Neural progenitor cell (in vitro differentiated cells): ENCODE results near the gene ECE2. TPM values are rescaled to one million over a fixed set of nuclear protein-coding genes. Genes with fewer than 3 reads are reported as not detected.

ENCODE experiments used
- DNase-seq: peaks from one replicate; pipeline ENCODE4 v3.0.0-alpha.2; 2016; ENCODE audit warnings: low spot score
- H2AFZ ChIP-seq: fragments of 200-600 bp; sonication (generic); replicated peaks from 2 replicates; pipeline ENCODE4 v1.6.1; 2016; ENCODE audit warnings: antibody characterized with exemption
- H3F3A ChIP-seq: fragments of 200-600 bp; sonication (generic); 2 replicates; pipeline ENCODE4 v1.6.1; 2016; ENCODE audit warnings: antibody characterized with exemption, low read depth
- H3K27ac ChIP-seq: fragments of 200-600 bp; sonication (generic); 2 replicates; pipeline ENCODE4 v1.5.1; 2016; ENCODE audit warnings: mild to moderate bottlenecking
- H3K27me3 ChIP-seq: fragments of 200-600 bp; sonication (generic); 2 replicates; pipeline ENCODE4 v1.6.1; 2016; ENCODE audit warnings: mild to moderate bottlenecking, moderate library complexity
- H3K36me3 ChIP-seq: fragments of 200-600 bp; sonication (generic); 2 replicates; pipeline ENCODE4 v1.5.1; 2016
- H3K4me1 ChIP-seq: fragments of 200-600 bp; sonication (generic); 2 replicates; pipeline ENCODE4 v1.6.1; 2016; ENCODE audit warnings: mixed run types
- H3K4me2 ChIP-seq: fragments of 200-600 bp; sonication (generic); 2 replicates; pipeline ENCODE4 v1.6.1; 2016
- H3K4me3 ChIP-seq: fragments of 200-600 bp; sonication (generic); 2 replicates; pipeline ENCODE4 v1.5.1; 2016
- H3K79me2 ChIP-seq: fragments of 200-600 bp; sonication (generic); 2 replicates; pipeline ENCODE4 v1.6.1; 2016; ENCODE audit warnings: low read depth
- H3K9ac ChIP-seq: fragments of 200-600 bp; sonication (generic); 2 replicates; pipeline ENCODE4 v1.6.1; 2016
- H3K9me3 ChIP-seq: fragments of 200-600 bp; sonication (generic); 2 replicates; pipeline ENCODE4 v1.5.1; 2016; ENCODE audit warnings: low read depth
- H4K20me1 ChIP-seq: fragments of 200-600 bp; sonication (generic); 2 replicates; pipeline ENCODE4 v1.6.1; 2016; ENCODE audit warnings: low read depth
- H3K27ac Mint-ChIP-seq: 3 replicates; pipeline ENCODE4 v1.8.0; 2021; ENCODE audit warnings: mixed read lengths
- H3K27me3 Mint-ChIP-seq: 2 replicates; pipeline ENCODE4 v1.8.0; 2022; ENCODE audit warnings: low read depth, mild to moderate bottlenecking, inconsistent platforms, moderate library complexity, mixed read lengths; ENCODE audit not compliant: insufficient read depth
- H3K36me3 Mint-ChIP-seq: 3 replicates; pipeline ENCODE4 v1.8.0; 2021; ENCODE audit warnings: mixed read lengths
- H3K4me1 Mint-ChIP-seq: 3 replicates; pipeline ENCODE4 v1.8.0; 2021; ENCODE audit warnings: mixed read lengths
- H3K4me3 Mint-ChIP-seq: 3 replicates; pipeline ENCODE4 v1.8.0; 2021; ENCODE audit warnings: mild to moderate bottlenecking, moderate library complexity, mixed read lengths
- H3K9me3 Mint-ChIP-seq: 3 replicates; pipeline ENCODE4 v1.8.0; 2020; ENCODE audit warnings: mixed read lengths
- CTCF ChIP-seq: fragments of 200-600 bp; sonication (generic); IDR thresholded peaks from 2 replicates; pipeline ENCODE4 v1.5.1; 2017; ENCODE audit warnings: antibody characterized with exemption, mild to moderate bottlenecking
- EZH2 ChIP-seq: fragments of 200-600 bp; sonication (generic); IDR thresholded peaks from 2 replicates; pipeline ENCODE4 v1.6.1; 2017; ENCODE audit warnings: antibody characterized with exemption, mild to moderate bottlenecking, moderate library complexity
- EZH2phosphoT487 ChIP-seq: fragments of 200-600 bp; sonication (generic); IDR thresholded peaks from 2 replicates; pipeline ENCODE4 v1.6.1; 2017; ENCODE audit warnings: antibody characterized with exemption
- total RNA-seq: library from RNA; depleted of rRNA; stranded (reverse); fragments of >200 nt; gene quantifications from 2 replicates; pipeline ENCODE4 v1.2.3, GENCODE V29; 2015; ENCODE audit warnings: low replicate concordance

Gene ECE2
- total RNA-seq, 1 donor from 2014 or later = not detected

- H3K36me3 Mint-ChIP-seq = peaks cover 50% of the 10 kb centered on the region
- Histone ChIP-seq H3K79me2 (peaks cover 60% of the 10 kb centered on the region), H3F3A (no peaks in the 10 kb centered on the region), H3K4me1 (peaks cover 13% of the 10 kb centered on the region), H3K4me3 (no peak overlapping the region), H3K27me3 (no peaks in the 10 kb centered on the region), H2AFZ (no peak overlapping the region), H3K9me3 (no peaks in the 10 kb centered on the region), H4K20me1 (peaks cover 72% of the 10 kb centered on the region), H3K36me3 (no peaks in the 10 kb centered on the region), H3K4me2 (no peak overlapping the region), H3K27ac (no peak overlapping the region), H3K9ac (no peak overlapping the region)
- DNase-seq = no peak
- H3K4me3 Mint-ChIP-seq = no peak overlapping the region
- no peak overlapping the region for H3K27ac Mint-ChIP-seq
- H3K4me1 Mint-ChIP-seq = peaks cover 19% of the 10 kb centered on the region
- H3K27me3 Mint-ChIP-seq = peaks cover 4% of the 10 kb centered on the region
- no peaks in the 10 kb centered on the region for H3K9me3 Mint-ChIP-seq
- TF ChIP-seq CTCF (no peak), EZH2phosphoT487 (no peak), EZH2 (no peak)
Observed at GRCh38 chr3:184320104-184320445, 44.3 kb downstream of the ECE2 start.

DNA sequence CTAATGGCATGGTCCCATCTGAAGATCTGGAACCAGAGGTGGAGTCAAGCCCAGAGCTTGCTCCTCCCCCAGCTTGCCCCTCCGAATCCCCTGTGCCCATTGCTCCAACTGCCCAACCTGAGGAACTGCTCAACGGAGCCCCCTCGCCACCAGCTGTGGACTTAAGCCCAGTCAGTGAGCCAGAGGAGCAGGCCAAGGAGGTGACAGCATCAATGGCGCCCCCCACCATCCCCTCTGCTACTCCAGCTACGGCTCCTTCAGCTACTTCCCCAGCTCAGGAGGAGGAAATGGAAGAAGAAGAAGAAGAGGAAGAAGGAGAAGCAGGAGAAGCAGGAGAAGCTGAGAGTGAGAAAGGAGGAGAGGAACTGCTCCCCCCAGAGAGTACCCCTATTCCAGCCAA, 45.8 kb downstream of the ECE2 start:
- Mint-ChIP-seq H3K27ac (no peak overlapping the region), H3K4me1 (peaks cover 11% of the 10 kb centered on the region), H3K9me3 (no peaks in the 10 kb centered on the region), H3K4me3 (no peak overlapping the region), H3K27me3 (peaks cover 4% of the 10 kb centered on the region), H3K36me3 (peaks cover 58% of the 10 kb centered on the region)
- no peak overlapping the region for H3K9ac ChIP-seq
- DNase-seq = no peak
- no peak overlapping the region for H3K4me3 ChIP-seq
- no peak overlapping the region for H3K4me2 ChIP-seq
- H3K9me3 ChIP-seq = no peaks in the 10 kb centered on the region
- H3K79me2 ChIP-seq = peaks cover 44% of the 10 kb centered on the region
- H3K4me1 ChIP-seq = peaks cover 2% of the 10 kb centered on the region
- TF ChIP-seq EZH2 = no peak
- no peak for TF ChIP-seq EZH2phosphoT487
- no peak for TF ChIP-seq CTCF
- no peak overlapping the region for H2AFZ ChIP-seq
- H4K20me1 ChIP-seq = peaks cover 62% of the 10 kb centered on the region
- no peaks in the 10 kb centered on the region for H3K36me3 ChIP-seq
- H3K27ac ChIP-seq = no peak overlapping the region
- H3K27me3 ChIP-seq = no peaks in the 10 kb centered on the region
- H3F3A ChIP-seq = no peaks in the 10 kb centered on the region

DNA sequence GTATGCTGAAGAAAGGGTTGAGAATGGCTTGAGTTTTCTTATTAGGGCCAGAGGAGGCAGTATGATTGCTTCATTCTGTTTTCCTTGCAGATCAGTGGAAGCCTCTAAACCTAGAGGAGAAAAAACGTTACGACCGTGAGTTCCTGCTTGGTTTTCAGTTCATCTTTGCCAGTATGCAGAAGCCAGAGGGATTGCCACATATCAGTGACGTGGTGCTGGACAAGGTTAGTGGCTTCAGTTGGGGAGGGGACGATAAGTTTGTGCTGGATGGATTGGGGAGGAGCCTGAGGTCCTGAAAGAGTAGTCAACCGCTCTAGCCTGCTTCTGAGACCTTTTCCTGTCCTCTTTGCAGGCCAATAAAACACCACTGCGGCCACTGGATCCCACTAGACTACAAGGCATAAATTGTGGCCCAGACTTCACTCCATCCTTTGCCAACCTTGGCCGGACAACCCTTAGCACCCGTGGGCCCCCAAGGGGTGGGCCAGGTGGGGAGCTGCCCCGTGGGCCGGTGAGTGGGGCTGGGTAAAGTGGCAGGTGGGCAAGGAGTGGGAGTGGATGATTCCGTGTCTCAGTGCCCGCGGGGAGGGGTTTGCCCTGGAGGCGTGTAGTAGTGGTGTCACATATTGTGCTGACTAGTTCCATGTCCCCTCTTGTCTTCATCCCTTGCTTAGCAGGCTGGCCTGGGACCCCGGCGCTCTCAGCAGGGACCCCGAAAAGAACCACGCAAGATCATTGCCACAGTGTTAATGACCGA, 47.1 kb downstream of the ECE2 start:
- no peaks in the 10 kb centered on the region for H3F3A ChIP-seq
- no peak overlapping the region for H3K4me3 ChIP-seq
- peaks cover 31% of the 10 kb centered on the region for H3K79me2 ChIP-seq
- Mint-ChIP-seq H3K4me3 (no peak overlapping the region), H3K36me3 (peaks cover 56% of the 10 kb centered on the region), H3K9me3 (no peaks in the 10 kb centered on the region), H3K27me3 (peaks cover 4% of the 10 kb centered on the region), H3K27ac (no peak overlapping the region), H3K4me1 (peaks cover under 1% of the 10 kb centered on the region)
- TF ChIP-seq EZH2phosphoT487 = no peak
- TF ChIP-seq EZH2 = no peak
- no peak for TF ChIP-seq CTCF
- no peaks in the 10 kb centered on the region for H3K4me1 ChIP-seq
- H3K9ac ChIP-seq = no peak overlapping the region
- no peaks in the 10 kb centered on the region for H3K27me3 ChIP-seq
- no peaks in the 10 kb centered on the region for H3K9me3 ChIP-seq
- no peak for DNase-seq
- H3K36me3 ChIP-seq = no peaks in the 10 kb centered on the region
- peaks cover 50% of the 10 kb centered on the region for H4K20me1 ChIP-seq
- H2AFZ ChIP-seq = no peak overlapping the region
- H3K27ac ChIP-seq = no peak overlapping the region
- no peak overlapping the region for H3K4me2 ChIP-seq
